Measurements from ENCODE around the gene OMA1. TPM values are rescaled to one million over a fixed set of nuclear protein-coding genes. Genes with fewer than 3 reads are reported as not detected.
A peak's percentile ranks its signal among the peaks of the same experiment; 100 is the strongest.

Gene OMA1
- total and polyA plus RNA-seq, 2 of the 4 experiments (the other 2 are of a cell fraction) = 5.9 to 6.4 TPM

GRCh38 chr1:58586271-58586670 is 39.7 kb upstream of the OMA1 start:
- peak overlapping the region; percentile 15; the same call in 1 of the 2 replicates for H3K27ac ChIP-seq (ENCODE audit: insufficient read depth, low read length)
- peak overlapping the region; percentile 21 for H2BK5ac ChIP-seq (ENCODE audit: low read depth, low read length, poor library complexity, severe bottlenecking)
- in situ Hi-C loops (cut with MboI; ENCODE audit: low sequenced_read_pairs) (no loop called here), dilution Hi-C loops (cut with HindIII; ENCODE audit: low sequenced_read_pairs, unreplicated experiment) (no loop called here), intact Hi-C loops (cut with micrococcal nuclease) (no loop called here)
- peak overlapping the region; percentile 71 for H3K18ac ChIP-seq (ENCODE audit: low read depth, low read length)
- H4K5ac ChIP-seq (ENCODE audit: low read depth, low read length) = peak overlapping the region; percentile 25
- no peak overlapping the region for H3K9ac ChIP-seq (ENCODE audit: low read depth, low read length)
- peak overlapping the region; percentile 98 for H2AK5ac ChIP-seq (ENCODE audit: low read depth, low read length)
- H3K4me2 ChIP-seq (ENCODE audit: low read depth, low read length) = no peak overlapping the region
- CTCF ChIA-PET = no interaction called here
- ATAC-seq (ENCODE audit: low read depth) = no peak
- peak overlapping the region in 1 of 2 experiments; percentile 40; a peak in 3 of 4 replicates for H4K8ac ChIP-seq (ENCODE audit: low read depth in 2 of 2, low read length in 2 of 2)
- H2BK20ac ChIP-seq (ENCODE audit: low read depth, low read length) = peak overlapping the region; percentile 86
- H2BK120ac ChIP-seq (ENCODE audit: low read depth, low read length) = peak overlapping the region; percentile 94
- 0 out of 2 replicates have a peak overlapping the region, but pooled peaks have one; percentile 52 for H3K23ac ChIP-seq (ENCODE audit: low read depth, low read length)
- no TSS peak for BruUV-seq (replicated peaks)
- no peaks in the 10 kb centered on the region for H3K27me3 ChIP-seq (ENCODE audit: control insufficient read depth, insufficient read depth, low read length)
- no peak overlapping the region for H3K56ac ChIP-seq (ENCODE audit: extremely low read depth, insufficient read depth, low read length)
- H3K9me3 ChIP-seq (ENCODE audit: control insufficient read depth, insufficient read depth, low read length) = no peaks in the 10 kb centered on the region
- peak overlapping the region; percentile 88 for H3K14ac ChIP-seq (replicated peaks; ENCODE audit: low read depth, low read length)
- no CpG with 5 or more reads among the region's 4 CpGs for WGBS, 2 experiments (ENCODE audit: extremely low coverage in 2 of 2, insufficient read length in 1 of 2)
- H2AK9ac ChIP-seq (replicated peaks; ENCODE audit: low read depth, low read length, poor library complexity) = peak overlapping the region; percentile 22
- H3K9me1 ChIP-seq (ENCODE audit: insufficient read depth, low read length) = peaks cover 19% of the 10 kb centered on the region
- H3K4ac ChIP-seq (ENCODE audit: low read depth, low read length) = peak overlapping the region; percentile 93
- peak overlapping the region; percentile 93 for H2BK15ac ChIP-seq (ENCODE audit: low read depth, low read length)
- DNase-seq = peak; percentile 39
- POLR2A ChIA-PET (ENCODE audit: unreplicated experiment) = no interaction called here
- H3K4me3 ChIP-seq (ENCODE audit: insufficient read depth, low read depth, low read length) = no peak overlapping the region
- H3K4me1 ChIP-seq (ENCODE audit: control insufficient read depth, insufficient read depth, low read length) = peaks cover 19% of the 10 kb centered on the region
- peak overlapping the region; percentile 79 for H2AFZ ChIP-seq (replicated peaks; ENCODE audit: low read length, poor library complexity)
- TF ChIP-seq MAFK (IDR thresholded peaks at IDR 0.05; ENCODE audit: low read depth, low read length) = no peak
- H3K79me1 ChIP-seq (ENCODE audit: low read depth in 1 of 2, low read length in 2 of 2) = no peaks in the 10 kb centered on the region
- peak overlapping the region; percentile 54 for H4K91ac ChIP-seq (ENCODE audit: insufficient read depth, low read depth, low read length)
- H4K20me1 ChIP-seq (ENCODE audit: insufficient read depth, low read length) = no peaks in the 10 kb centered on the region
- H3K36me3 ChIP-seq (ENCODE audit: control insufficient read depth, insufficient read depth, low read length) = no peaks in the 10 kb centered on the region

Measured in IMR-90 (cell line).